HUES64 (cell line): Measurements from ENCODE around the gene SLC17A2. TPM values are rescaled to one million over a fixed set of nuclear protein-coding genes. Genes with fewer than 3 reads are reported as not detected.

ENCODE experiments used
- H3K27ac ChIP-seq: 2 replicates; pipeline ENCODE4 v1.7.0; 2013; ENCODE audit warnings: low read depth, low read length, inconsistent platforms
- H3K27me3 ChIP-seq: 2 replicates; pipeline ENCODE4 v1.6.1; 2013; ENCODE audit warnings: mild to moderate bottlenecking, low read length; ENCODE audit not compliant: insufficient read depth
- H3K36me3 ChIP-seq: 2 replicates; pipeline ENCODE4 v1.6.1; 2013; ENCODE audit warnings: mild to moderate bottlenecking, low read length; ENCODE audit not compliant: insufficient read depth
- H3K4me1 ChIP-seq: 2 replicates; pipeline ENCODE4 v1.6.1; 2013; ENCODE audit warnings: mild to moderate bottlenecking, low read length, moderate library complexity; ENCODE audit not compliant: insufficient read depth
- H3K4me3 ChIP-seq: 2 replicates; pipeline ENCODE4 v1.5.1; 2013; ENCODE audit warnings: mild to moderate bottlenecking, low read length, moderate library complexity
- H3K9ac ChIP-seq: 2 replicates; pipeline ENCODE4 v1.6.1; 2013; ENCODE audit warnings: mild to moderate bottlenecking, low read depth, low read length
- H3K9me3 ChIP-seq: 2 replicates; pipeline ENCODE4 v1.6.1; 2013; ENCODE audit warnings: low read depth, low read length; ENCODE audit not compliant: insufficient read depth
- WGBS: fragments of 150-250, 120-280 bp; methylation state at CpG from one replicate; pipeline ENCODE4 v1.1.7; 2013; ENCODE audit warnings: missing lambda C conversion rate; 5-methylcytosine and 5-hydroxymethylcytosine counted together
- polyA plus RNA-seq, 2 experiments: library from polyadenylated mRNA; stranded (reverse); fragments of 50-300 nt; gene quantifications; one replicate each; pipeline ENCODE4 v1.2.3, GENCODE V29; 2013

The SLC17A2 gene
- polyA plus RNA-seq (2013, experiment 1 of 2): not detected
- not detected for polyA plus RNA-seq (2013, experiment 2 of 2)

- WGBS: 95% methylated on average over 9 of the region's 9 CpGs
- no peak within 1 kb of the TSS for H3K9ac ChIP-seq
- H3K27ac ChIP-seq: no peak within 1 kb of the TSS
- no peaks in the 10 kb centered on the region for H3K9me3 ChIP-seq
- H3K4me1 ChIP-seq: no peaks in the 10 kb centered on the region
- no peaks in the 10 kb centered on the region for H3K36me3 ChIP-seq
- no peaks in the 10 kb centered on the region for H3K27me3 ChIP-seq
- H3K4me3 ChIP-seq: no peak within 1 kb of the TSS
These were observed at the start of gene SLC17A2 for GRCh38 chr6:25930532-25931410. Gene SLC17A2, minus strand, starts transcription at chr6:25930691. Its CDS starts 4,895 bp downstream, at chr6:25925796.

DNA sequence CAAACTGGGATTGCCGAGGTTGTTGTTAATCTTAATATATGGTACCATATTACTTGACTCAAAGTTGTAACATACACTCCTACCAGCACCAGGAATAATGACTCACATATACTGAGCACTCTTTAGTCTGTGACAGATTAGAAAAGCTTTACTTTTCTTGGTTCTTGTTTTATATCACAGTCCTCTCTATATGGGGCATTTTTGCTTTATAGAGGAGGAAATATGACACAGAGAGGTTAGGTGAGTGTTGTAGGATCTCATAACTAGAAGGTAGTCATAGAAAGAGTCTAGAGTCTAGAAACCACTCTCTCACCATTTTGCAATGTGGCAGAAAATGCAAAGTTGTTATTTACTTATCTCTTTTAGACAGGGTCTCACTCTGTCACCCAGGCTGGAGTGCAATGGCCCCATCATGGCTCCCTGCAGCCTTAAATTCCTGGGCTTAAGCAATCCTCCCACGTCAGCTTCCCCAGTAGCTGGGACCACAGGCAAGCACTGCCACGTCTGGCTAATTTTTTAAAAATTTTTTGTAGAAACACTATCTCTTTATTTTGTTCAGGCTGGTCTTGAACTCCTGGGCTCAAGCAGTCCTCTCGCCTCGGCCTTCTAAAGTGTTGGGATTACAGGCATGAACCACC lies 45.6 kb upstream of the SLC17A2 start:
- H3K27me3 ChIP-seq: no peaks in the 10 kb centered on the region
- H3K4me3 ChIP-seq: no peak overlapping the region
- H3K27ac ChIP-seq: no peak overlapping the region
- 94% methylated on average over 4 of the region's 5 CpGs for WGBS
- no peak overlapping the region for H3K9ac ChIP-seq
- H3K4me1 ChIP-seq: peaks cover under 1% of the 10 kb centered on the region; the same call in 1 of the 2 replicates
- H3K9me3 ChIP-seq: no peaks in the 10 kb centered on the region
- H3K36me3 ChIP-seq: peaks cover 41% of the 10 kb centered on the region; the same call in 1 of the 2 replicates

GRCh38 chr6:25973923-25974555 lies 43.5 kb upstream of the SLC17A2 start:
- peaks cover 46% of the 10 kb centered on the region; the same call in 1 of the 2 replicates for H3K36me3 ChIP-seq
- H3K4me1 ChIP-seq: peaks cover 4% of the 10 kb centered on the region; the same call in 1 of the 2 replicates
- no peak overlapping the region for H3K9ac ChIP-seq
- 96% methylated on average over 2 of the region's 2 CpGs for WGBS
- no peaks in the 10 kb centered on the region for H3K27me3 ChIP-seq
- H3K9me3 ChIP-seq: no peaks in the 10 kb centered on the region
- no peak overlapping the region for H3K27ac ChIP-seq
- no peak overlapping the region for H3K4me3 ChIP-seq

GRCh38 chr6:25972902-25973301 lies 42.4 kb upstream of the SLC17A2 start:
- Histone ChIP-seq H3K4me3 (no peak overlapping the region), H3K9ac (no peak overlapping the region), H3K27ac (no peak overlapping the region), H3K9me3 (no peaks in the 10 kb centered on the region), H3K36me3 (peaks cover 46% of the 10 kb centered on the region; the same call in 1 of the 2 replicates), H3K4me1 (peaks cover 4% of the 10 kb centered on the region; the same call in 1 of the 2 replicates), H3K27me3 (no peaks in the 10 kb centered on the region)
- WGBS: 94% methylated on average over 5 of the region's 5 CpGs

DNA sequence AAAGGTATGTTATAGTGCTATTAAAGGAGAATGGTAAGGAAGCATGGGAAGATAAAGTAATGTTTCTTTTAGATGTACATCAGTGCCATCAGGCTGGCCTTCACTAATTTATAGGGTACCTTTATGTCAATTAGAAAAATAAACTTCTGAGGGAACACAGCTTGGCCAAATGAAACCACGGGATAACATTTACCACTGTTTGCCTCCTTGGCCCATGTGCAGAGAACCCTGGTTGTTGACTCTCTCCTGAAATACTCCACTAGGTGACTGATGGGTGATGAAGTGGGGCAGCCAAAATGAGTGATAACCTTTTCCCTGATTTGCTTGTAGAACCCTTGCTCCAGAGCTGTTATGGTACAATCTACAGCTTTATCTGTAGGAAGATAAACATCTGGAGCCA lies 41.6 kb upstream of the SLC17A2 start:
- Histone ChIP-seq H3K27me3 (no peaks in the 10 kb centered on the region), H3K4me3 (no peak overlapping the region), H3K9me3 (no peaks in the 10 kb centered on the region), H3K9ac (no peak overlapping the region), H3K27ac (no peak overlapping the region), H3K36me3 (peaks cover 46% of the 10 kb centered on the region; the same call in 1 of the 2 replicates), H3K4me1 (peaks cover 6% of the 10 kb centered on the region)
- 100% methylated on average over 1 of the region's 1 CpG for WGBS

DNA sequence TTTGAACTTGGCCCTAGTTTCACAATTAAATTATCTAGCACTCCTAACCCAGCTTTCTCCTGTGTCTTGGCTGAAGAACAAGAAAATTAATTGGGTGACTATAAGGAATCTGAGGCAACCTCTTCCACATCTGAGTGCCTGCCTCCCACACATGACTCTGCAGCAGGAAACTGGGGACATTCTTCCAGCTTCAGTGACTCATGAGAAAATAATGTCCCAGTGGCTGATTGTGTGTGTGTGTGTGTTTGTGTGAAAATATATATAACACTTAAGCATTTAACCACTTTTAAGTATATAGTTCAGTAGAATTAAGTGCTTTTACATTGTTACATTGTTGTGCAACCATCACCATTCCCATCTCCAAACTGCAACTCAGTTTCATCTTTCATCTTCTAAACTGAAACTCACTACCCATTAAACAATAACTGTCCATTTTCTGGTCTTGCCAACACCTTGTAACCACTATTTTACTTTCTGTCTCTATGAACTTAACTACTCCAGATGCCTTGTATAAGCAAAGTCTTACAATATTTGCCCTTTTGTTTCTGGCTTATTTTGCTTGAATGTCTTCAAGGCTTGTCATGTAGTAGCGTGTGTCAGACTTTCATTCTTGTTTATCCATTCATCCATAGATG lies 40.8 kb upstream of the SLC17A2 start:
- H3K9ac ChIP-seq: no peak overlapping the region
- no peaks in the 10 kb centered on the region for H3K9me3 ChIP-seq
- H3K4me3 ChIP-seq: no peak overlapping the region
- peaks cover 14% of the 10 kb centered on the region for H3K4me1 ChIP-seq
- no peaks in the 10 kb centered on the region for H3K27me3 ChIP-seq
- peaks cover 46% of the 10 kb centered on the region for H3K36me3 ChIP-seq
- no peak overlapping the region for H3K27ac ChIP-seq
- WGBS: 91% methylated on average over 1 of the region's 1 CpG

DNA sequence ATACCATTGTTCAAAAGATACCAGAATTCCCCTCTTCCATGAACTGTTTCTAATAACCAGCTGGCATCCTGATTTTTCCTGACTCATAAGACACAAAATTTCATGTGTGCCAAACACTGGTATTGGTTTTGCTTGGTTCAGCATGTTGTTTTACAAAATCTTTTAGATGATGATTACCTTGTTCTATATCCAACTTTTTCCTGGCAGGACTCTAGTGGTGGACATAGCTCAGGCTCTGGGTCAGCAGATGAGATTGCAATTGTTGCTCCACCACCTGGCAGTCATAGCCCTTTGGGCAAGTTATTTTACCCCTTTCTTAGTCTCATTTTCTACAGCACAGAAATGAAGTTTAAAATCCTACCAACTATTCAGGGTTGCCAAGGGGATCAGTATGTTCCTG lies 38.3 kb upstream of the SLC17A2 start:
- Histone ChIP-seq H3K9me3 (no peaks in the 10 kb centered on the region), H3K36me3 (peaks cover 30% of the 10 kb centered on the region), H3K9ac (no peak overlapping the region), H3K27ac (no peak overlapping the region), H3K4me3 (no peak overlapping the region), H3K4me1 (peaks cover 27% of the 10 kb centered on the region), H3K27me3 (no peaks in the 10 kb centered on the region)

GRCh38 chr6:25966711-25967110 lies 36.2 kb upstream of the SLC17A2 start:
- no peak overlapping the region for H3K4me3 ChIP-seq
- no peaks in the 10 kb centered on the region for H3K9me3 ChIP-seq
- H3K4me1 ChIP-seq: peaks cover 40% of the 10 kb centered on the region
- H3K27ac ChIP-seq: no peak overlapping the region
- H3K36me3 ChIP-seq: peaks cover 11% of the 10 kb centered on the region
- no peak overlapping the region for H3K9ac ChIP-seq
- H3K27me3 ChIP-seq: no peaks in the 10 kb centered on the region
- WGBS: 91% methylated on average over 9 of the region's 9 CpGs

DNA sequence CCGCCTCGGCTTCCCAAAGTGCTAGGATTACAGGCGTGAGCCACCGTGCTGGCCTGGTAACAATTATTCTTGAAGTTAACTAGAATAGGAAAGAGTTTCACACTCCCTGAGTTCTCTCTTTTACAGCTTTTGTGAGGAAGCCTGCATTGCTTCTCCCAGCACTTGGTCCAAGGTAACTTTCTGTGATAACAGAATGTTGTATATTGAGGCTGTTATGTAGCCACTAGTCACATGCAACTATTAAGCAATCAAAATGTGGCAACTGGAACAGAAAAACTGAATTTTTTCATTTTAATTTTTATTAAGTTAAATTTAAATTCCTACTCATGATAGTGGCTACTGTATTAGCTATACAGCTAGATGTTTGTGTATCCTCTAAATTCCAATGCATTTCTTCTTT lies 34.6 kb upstream of the SLC17A2 start:
- H3K27me3 ChIP-seq: no peaks in the 10 kb centered on the region
- peaks cover under 1% of the 10 kb centered on the region; the same call in 1 of the 2 replicates for H3K36me3 ChIP-seq
- H3K27ac ChIP-seq: no peak overlapping the region
- H3K4me1 ChIP-seq: peaks cover 37% of the 10 kb centered on the region
- 100% methylated on average over 4 of the region's 4 CpGs for WGBS
- H3K9ac ChIP-seq: no peak overlapping the region
- H3K9me3 ChIP-seq: 0 out of 2 replicates have a peak, but pooled peaks cover under 1% of the 10 kb centered on the region
- H3K4me3 ChIP-seq: no peak overlapping the region

DNA sequence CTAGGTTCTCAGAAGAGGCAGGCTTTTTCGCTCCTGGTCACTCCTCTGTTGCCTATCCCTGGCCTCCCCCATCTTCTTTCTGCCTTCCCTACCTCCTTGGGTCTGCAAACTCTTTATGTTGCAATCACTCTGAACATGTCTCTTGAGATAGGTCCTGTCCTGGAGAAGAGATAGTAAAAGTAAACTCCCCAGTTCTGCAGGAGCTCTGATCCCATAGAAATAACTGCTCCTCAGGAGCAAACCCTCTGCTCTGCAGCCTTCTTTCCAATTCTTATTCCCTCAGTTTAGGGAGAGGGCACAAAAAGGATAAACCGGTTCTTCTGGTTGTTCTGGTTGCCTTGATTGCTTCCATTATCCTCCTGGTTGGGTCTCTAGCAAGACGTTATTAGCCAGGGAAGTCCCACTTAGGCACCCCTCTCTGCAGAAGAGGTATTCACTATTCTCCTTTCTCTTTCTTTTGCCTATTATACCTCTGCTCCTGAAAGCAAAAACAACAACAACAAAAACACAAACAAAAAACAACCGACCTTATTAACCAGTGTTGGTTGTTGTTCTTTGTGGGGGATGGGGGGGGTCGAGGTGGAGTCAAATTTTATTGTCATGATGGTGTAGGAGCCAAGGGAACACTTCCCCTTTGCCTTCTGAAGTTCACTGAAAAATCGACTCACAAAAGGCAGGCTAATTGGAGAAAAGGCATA lies 33.1 kb upstream of the SLC17A2 start:
- peaks cover 37% of the 10 kb centered on the region for H3K4me1 ChIP-seq
- H3K4me3 ChIP-seq: peak overlapping the region; percentile 46
- H3K36me3 ChIP-seq: no peaks in the 10 kb centered on the region; the same call in 1 of the 2 replicates
- peaks cover 14% of the 10 kb centered on the region for H3K9me3 ChIP-seq
- no peak overlapping the region for H3K27ac ChIP-seq
- no peaks in the 10 kb centered on the region for H3K27me3 ChIP-seq
- WGBS: 61% methylated on average over 5 of the region's 6 CpGs
- no peak overlapping the region for H3K9ac ChIP-seq
